PC-9 (cell line): Measurements from ENCODE around the gene MSMO1. TPM values are rescaled to one million over a fixed set of nuclear protein-coding genes. Genes with fewer than 3 reads are reported as not detected.

ENCODE experiments used
- BruUV-seq: library from RNA; stranded (reverse); fragments of 400-500 nt; replicated peaks from 2 replicates; lab custom pipeline; 2021; lab: Mats Ljungman, UMichigan
- CTCF ChIA-PET: fragments of 300-600 bp; sonication (Branson Sonifier 250); formaldehyde crosslinking; loops from one replicate; lab custom pipeline; 2022; ENCODE audit warnings: antibody characterized with exemption; lab: Charles Lee
- POLR2A ChIA-PET: fragments of 300-600 bp; sonication (Branson Sonifier 250); formaldehyde crosslinking; loops from one replicate; lab custom pipeline; 2022; ENCODE audit warnings: antibody characterized with exemption; ENCODE audit not compliant: unreplicated experiment; lab: Charles Lee
- DNase-seq, 2 experiments: peaks; one replicate each; pipeline versions ENCODE4 v3.0.0 to v3.0.0-alpha.2; 2015 to 2022; ENCODE audit warnings: mixed read lengths in 1 of 2
- H2AFZ ChIP-seq: fragments of 200-600 bp; sonication (generic); 2 replicates; pipeline ENCODE4 v1.8.1; 2017; ENCODE audit warnings: antibody characterized with exemption
- H3F3A ChIP-seq: fragments of 200-600 bp; sonication (generic); 2 replicates; pipeline ENCODE4 v1.8.1; 2017; ENCODE audit warnings: antibody characterized with exemption, mild to moderate bottlenecking, low read depth; ENCODE audit not compliant: insufficient read depth
- H3K27ac ChIP-seq: fragments of 200-600 bp; sonication (generic); 2 replicates; pipeline ENCODE4 v1.6.1; 2016; ENCODE audit warnings: mixed run types
- H3K27me3 ChIP-seq: fragments of 200-600 bp; sonication (generic); 2 replicates; pipeline ENCODE4 v1.6.1; 2016; ENCODE audit warnings: low read depth, mixed run types; ENCODE audit not compliant: insufficient read depth
- H3K36me3 ChIP-seq: fragments of 200-600 bp; sonication (generic); 2 replicates; pipeline ENCODE4 v1.6.1; 2016; ENCODE audit warnings: low read depth, mixed run types
- H3K4me1 ChIP-seq: fragments of 200-600 bp; sonication (generic); replicated peaks from 2 replicates; pipeline ENCODE4 v1.6.1; 2016; ENCODE audit warnings: mixed run types; ENCODE audit not compliant: insufficient read depth
- H3K4me2 ChIP-seq: fragments of 200-600 bp; sonication (generic); 2 replicates; pipeline ENCODE4 v1.6.1; 2017; ENCODE audit warnings: mixed run types
- H3K4me3 ChIP-seq: fragments of 200-600 bp; sonication (generic); 2 replicates; pipeline ENCODE4 v1.6.1; 2016; ENCODE audit warnings: mixed run types
- H3K79me2 ChIP-seq: fragments of 200-600 bp; sonication (generic); 2 replicates; pipeline ENCODE4 v1.6.1; 2017; ENCODE audit warnings: low read depth, mixed run types
- H3K9me2 ChIP-seq: fragments of 200-600 bp; sonication (generic); 2 replicates; pipeline ENCODE4 v1.8.1; 2017; ENCODE audit warnings: mild to moderate bottlenecking; ENCODE audit not compliant: insufficient read depth
- H3K9me3 ChIP-seq: fragments of 200-600 bp; sonication (generic); 2 replicates; pipeline ENCODE4 v1.8.1; 2016; ENCODE audit warnings: low read depth; ENCODE audit not compliant: insufficient read depth
- H4K20me1 ChIP-seq: fragments of 200-600 bp; sonication (generic); 2 replicates; pipeline ENCODE4 v1.8.1; 2017; ENCODE audit not compliant: insufficient read depth
- EZH2 ChIP-seq: fragments of 200-600 bp; sonication (generic); IDR thresholded peaks from 2 replicates; pipeline ENCODE4 v1.8.0; 2017; ENCODE audit warnings: antibody characterized with exemption, low read depth
- intact Hi-C: fragments of 100-400 bp; cut with micrococcal nuclease; formaldehyde crosslinking; loops from one replicate; pipeline ENCODE4 v1.10.0; 2022; ENCODE audit not compliant: unreplicated experiment
- total RNA-seq: library from RNA; stranded (reverse); gene quantifications from 2 replicates; pipeline ENCODE4 v1.2.3, GENCODE V29; 2021
- TF ChIP-seq, protein P1 (sequence below): fragments of 200-600 bp; sonication (generic); conservative IDR thresholded peaks from 2 replicates; pipeline ENCODE4 v1.6.1; 2017; ENCODE audit warnings: mixed run types, antibody characterized with exemption, mild to moderate bottlenecking, moderate library complexity

Gene MSMO1
- total RNA-seq, 1 experiment from 2014 or later, result 117 TPM

- intact Hi-C loops, result no loop called here
- TF ChIP-seq EZH2, result no peak
- TF ChIP-seq, protein P1, sequence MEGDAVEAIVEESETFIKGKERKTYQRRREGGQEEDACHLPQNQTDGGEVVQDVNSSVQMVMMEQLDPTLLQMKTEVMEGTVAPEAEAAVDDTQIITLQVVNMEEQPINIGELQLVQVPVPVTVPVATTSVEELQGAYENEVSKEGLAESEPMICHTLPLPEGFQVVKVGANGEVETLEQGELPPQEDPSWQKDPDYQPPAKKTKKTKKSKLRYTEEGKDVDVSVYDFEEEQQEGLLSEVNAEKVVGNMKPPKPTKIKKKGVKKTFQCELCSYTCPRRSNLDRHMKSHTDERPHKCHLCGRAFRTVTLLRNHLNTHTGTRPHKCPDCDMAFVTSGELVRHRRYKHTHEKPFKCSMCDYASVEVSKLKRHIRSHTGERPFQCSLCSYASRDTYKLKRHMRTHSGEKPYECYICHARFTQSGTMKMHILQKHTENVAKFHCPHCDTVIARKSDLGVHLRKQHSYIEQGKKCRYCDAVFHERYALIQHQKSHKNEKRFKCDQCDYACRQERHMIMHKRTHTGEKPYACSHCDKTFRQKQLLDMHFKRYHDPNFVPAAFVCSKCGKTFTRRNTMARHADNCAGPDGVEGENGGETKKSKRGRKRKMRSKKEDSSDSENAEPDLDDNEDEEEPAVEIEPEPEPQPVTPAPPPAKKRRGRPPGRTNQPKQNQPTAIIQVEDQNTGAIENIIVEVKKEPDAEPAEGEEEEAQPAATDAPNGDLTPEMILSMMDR, result no peak
- DNase-seq, result no peak
- H3K4me1 ChIP-seq, result peaks cover 6% of the 10 kb centered on the region; the same call in 1 of the 2 replicates
- H3K27ac ChIP-seq, result no peak overlapping the region
- no peaks in the 10 kb centered on the region for H3K9me3 ChIP-seq
- ChIA-PET CTCF (no interaction called here), POLR2A (interaction anchor here (0.6 kb wide), 1 partner anchor 25 kb away, joined by 4 read pairs; no protein-coding TSS in a partner anchor)
- no peaks in the 10 kb centered on the region for H3K27me3 ChIP-seq
- H3K4me3 ChIP-seq, result no peak overlapping the region
- no peaks in the 10 kb centered on the region for H3K79me2 ChIP-seq
- no peaks in the 10 kb centered on the region for H3K36me3 ChIP-seq
- no TSS peak for BruUV-seq
- no peaks in the 10 kb centered on the region for H3F3A ChIP-seq
- no peak overlapping the region for H3K4me2 ChIP-seq
- no peaks in the 10 kb centered on the region for H4K20me1 ChIP-seq
- H3K9me2 ChIP-seq, result no peaks in the 10 kb centered on the region
- H2AFZ ChIP-seq, result no peak overlapping the region
Observed at GRCh38 chr4:165309456-165309855, 18.0 kb upstream of the MSMO1 start.

- Histone ChIP-seq H3K9me2 (no peaks in the 10 kb centered on the region), H3K27ac (no peak overlapping the region), H3K36me3 (no peaks in the 10 kb centered on the region), H3K4me1 (peaks cover 6% of the 10 kb centered on the region; the same call in 1 of the 2 replicates), H4K20me1 (no peaks in the 10 kb centered on the region), H3K4me2 (no peak overlapping the region), H3K4me3 (no peak overlapping the region), H3K27me3 (no peaks in the 10 kb centered on the region), H3K79me2 (no peaks in the 10 kb centered on the region), H3K9me3 (no peaks in the 10 kb centered on the region), H2AFZ (no peak overlapping the region), H3F3A (no peaks in the 10 kb centered on the region)
- TF ChIP-seq EZH2, result no peak
- TF ChIP-seq, protein P1, result no peak
- intact Hi-C loops, result no loop called here
- ChIA-PET POLR2A (interaction anchor here (0.6 kb wide), 1 partner anchor 801 kb away, joined by 6 read pairs; no protein-coding TSS in a partner anchor), CTCF (interaction anchor here (0.5 kb wide), 1 partner anchor 178 kb away, joined by 3 read pairs; no protein-coding TSS in a partner anchor)
- BruUV-seq, result no TSS peak
- peak in 1 of 2 experiments; percentile 39 for DNase-seq
Observed at GRCh38 chr4:165312506-165312905, 15.0 kb upstream of the MSMO1 start.

GRCh38 chr4:165319030-165319429 is 8.4 kb upstream of the MSMO1 start:
- Histone ChIP-seq H3K27me3 (no peaks in the 10 kb centered on the region), H3K9me3 (no peaks in the 10 kb centered on the region), H2AFZ (no peak overlapping the region), H4K20me1 (no peaks in the 10 kb centered on the region), H3K9me2 (no peaks in the 10 kb centered on the region), H3K4me2 (no peak overlapping the region), H3F3A (no peaks in the 10 kb centered on the region), H3K79me2 (no peaks in the 10 kb centered on the region), H3K4me1 (no peaks in the 10 kb centered on the region), H3K27ac (no peak overlapping the region), H3K4me3 (no peak overlapping the region), H3K36me3 (no peaks in the 10 kb centered on the region; the same call in 1 of the 2 replicates)
- no peak for DNase-seq
- TF ChIP-seq, protein P1, result no peak
- TF ChIP-seq EZH2, result no peak
- intact Hi-C loops, result no loop called here
- ChIA-PET POLR2A (no interaction called here), CTCF (no interaction called here)
- no TSS peak for BruUV-seq
